HG03045 (cell line): ENCODE measurements around the gene UNKL.

Experiments
- ATAC-seq: cut with Tn5 transposase; IDR thresholded peaks from one replicate; pipeline ENCODE4 v1.9.1; 2021; ENCODE audit warnings: mild to moderate bottlenecking, moderate library complexity; ENCODE audit not compliant: unreplicated experiment

Gene UNKL

DNA sequence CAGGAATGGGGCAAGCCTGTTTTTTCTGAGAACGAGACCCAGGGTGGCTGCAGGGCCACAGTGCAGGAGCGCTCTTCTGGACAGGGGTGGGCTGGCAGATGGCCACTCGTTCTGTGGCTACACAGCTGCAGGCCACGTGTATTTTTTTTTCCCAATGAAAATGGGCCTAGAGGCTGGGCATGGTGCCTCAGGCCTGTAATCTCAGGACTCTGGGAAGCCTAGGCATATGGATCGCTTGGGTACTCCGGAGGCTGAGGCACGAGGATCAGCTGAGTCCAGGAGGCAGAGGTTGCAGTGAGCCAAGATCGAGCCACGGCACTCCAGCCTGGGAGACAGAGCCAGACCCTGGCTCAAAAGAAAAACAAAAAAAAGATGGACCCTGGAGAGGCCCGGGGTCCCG, 6.8 kb downstream of the UNKL start:
- ATAC-seq, result peak; percentile 7

DNA sequence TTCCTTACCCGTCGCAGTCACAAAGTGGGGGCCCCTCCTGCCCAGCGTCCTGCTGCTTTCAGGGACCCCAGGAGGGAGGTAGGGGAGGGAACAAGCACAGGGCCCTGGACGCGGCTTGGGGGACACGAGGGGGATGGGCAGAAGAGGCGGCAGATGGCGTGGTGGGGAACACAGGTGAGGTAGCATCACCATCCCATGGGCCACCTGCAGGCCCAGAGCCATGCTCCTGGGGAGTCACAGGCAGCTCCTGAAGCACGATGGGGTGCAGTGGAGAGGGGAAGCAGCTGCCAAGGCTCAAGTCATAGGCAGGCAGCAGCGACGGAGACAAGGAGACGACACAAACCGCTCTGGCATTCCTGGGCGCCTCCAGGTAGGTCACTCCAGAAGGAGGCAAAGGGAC, 10.8 kb downstream of the UNKL start:
- no peak for ATAC-seq

DNA sequence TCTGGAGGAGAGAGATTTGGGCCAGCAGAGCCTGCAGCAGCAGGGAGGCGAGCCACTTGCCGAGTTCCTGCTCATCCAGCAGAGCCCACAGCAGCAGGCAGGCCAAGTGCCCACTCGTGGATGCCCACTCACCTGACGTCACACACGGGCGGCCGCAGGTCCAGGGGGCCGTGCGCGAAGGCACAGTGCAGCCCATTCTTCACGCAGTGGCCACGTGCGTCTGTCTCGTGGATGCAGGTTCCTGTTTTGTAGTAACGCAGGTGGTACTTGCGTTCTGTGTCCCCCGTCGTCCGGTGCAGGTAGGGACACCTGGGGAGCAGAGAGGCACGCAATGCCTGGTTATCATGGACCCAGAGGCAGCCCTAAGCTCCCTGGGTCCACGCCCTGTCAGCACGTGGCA, 11.5 kb downstream of the UNKL start:
- no peak for ATAC-seq

DNA sequence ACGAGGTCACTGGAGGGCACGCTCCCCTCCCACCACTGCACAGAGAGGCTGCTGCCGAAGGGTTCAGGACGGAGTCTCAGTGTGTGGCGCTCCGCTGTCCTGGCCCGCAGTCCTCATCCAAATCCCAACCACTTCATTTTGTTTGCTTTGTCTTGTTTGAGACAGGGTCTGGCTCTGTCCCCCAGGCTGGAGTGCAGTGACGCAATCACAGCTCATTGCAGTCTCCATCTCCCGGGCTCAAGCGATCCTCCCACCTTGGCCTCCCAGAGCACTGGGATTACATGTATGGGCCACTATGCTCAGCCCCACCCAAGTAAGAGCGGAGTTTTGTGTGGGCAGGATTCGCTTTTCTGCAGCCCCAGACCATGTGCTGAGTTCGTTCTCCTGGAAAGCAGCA, 12.7 kb downstream of the UNKL start:
- ATAC-seq, result no peak

DNA sequence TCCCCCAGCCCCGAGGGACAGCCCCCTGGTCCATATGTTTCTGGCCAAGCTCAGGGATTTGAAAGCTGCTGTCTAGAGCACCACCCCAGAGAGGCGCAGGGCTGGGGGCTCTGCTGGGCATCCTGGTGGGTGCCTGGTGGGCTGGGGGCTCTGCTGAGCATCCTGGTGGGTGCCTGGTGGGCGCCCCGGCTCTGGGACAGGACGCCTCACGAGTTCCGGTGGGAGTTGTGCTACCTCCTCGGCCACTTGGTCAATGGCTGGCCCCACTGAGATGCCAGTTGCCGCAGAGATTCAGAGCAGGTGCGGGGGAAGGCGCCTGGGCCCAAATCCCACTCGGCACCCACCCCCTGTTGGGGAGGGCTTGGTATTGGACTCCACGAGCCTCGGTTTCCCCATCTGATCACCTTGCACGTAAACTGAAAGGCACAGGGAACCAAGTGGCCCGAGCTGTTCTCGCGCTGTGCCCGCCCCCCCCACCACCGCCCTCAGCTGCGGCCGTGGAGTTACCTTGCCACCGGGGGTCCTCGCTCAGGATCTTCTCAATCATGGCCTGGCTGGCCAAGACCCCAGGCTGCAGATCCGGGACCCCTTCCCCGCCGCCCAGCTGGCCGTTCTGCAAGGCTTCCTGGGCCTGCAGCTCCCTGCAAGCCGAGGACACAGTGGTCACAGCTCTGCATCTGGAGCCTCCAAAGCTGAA, 13.3 kb downstream of the UNKL start:
- no peak for ATAC-seq

DNA sequence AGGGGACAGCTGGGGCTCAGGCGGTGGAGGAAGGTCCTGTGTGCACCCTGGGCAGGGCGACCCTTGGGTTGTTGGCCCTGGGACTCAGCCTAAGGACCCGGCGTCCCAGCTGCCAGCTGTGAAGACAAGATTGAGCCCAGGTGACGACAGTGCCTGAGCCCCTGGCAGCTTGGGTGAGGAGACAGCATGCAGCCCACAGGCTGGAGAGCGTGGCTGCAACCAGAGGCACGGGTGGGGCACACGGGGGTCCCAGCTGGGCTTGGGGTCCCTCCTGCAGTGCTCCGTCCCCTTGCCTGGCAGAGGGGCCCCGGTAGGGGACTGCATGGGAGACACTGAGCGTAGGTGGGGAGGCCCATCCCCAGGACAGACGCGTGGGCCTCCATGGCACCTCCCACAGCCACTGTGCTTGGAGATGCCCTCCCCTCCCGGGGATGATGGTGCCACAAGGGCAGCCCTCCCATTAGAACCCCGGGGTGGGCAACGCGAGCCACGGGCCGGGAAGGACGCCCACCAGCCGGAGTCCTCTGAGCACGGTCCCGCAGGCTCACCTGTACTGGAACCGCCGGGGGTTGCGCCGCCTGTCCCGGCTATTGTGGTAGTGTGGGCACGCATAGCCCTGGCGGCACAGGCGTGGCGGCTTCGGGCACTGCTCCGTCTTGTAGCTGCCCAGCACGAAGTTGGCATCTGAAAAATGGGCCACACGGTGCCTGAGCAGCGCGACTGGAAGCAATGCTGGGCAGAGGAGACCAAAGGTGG, 15.5 kb downstream of the UNKL start:
- no peak for ATAC-seq

DNA sequence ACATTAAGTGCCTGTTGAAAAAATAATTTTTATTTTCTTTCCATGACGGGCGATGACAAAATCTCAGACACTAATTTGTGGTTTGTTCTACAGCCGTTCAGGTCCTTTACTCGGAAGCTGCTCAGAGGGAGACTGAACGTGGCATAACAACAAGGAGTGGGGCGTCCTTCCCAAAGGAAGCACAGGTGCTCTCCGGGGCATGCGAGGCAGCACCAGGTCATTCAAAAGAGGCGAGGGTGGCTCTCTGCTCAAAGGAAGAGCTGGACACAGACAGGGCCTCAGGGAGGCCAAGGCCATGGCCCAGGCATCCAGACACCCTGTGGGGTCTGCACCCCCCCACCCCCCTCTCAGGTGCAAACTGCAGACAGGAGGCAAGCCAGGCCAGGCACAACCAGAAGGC, 16.2 kb downstream of the UNKL start:
- ATAC-seq, result no peak

DNA sequence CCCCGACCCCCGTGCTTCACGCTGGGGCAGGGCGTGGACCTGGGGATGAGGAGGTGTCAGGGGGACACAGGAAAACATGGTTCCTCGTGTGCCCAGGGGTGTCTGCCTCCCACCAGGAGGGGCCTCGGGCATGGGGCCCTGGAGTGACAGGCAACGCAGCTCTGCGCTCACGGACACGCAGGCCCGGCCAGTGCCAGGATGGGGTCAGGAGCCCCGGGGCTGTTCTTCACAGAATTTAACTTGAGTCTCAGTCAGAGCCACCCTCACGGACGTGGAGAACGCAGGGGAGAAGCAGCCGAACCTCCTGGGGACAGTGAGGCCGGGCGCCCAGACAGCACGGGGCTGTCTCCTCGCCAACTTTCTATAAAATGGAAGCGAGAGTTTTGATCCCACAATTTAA, 16.7 kb downstream of the UNKL start:
- no peak for ATAC-seq

DNA sequence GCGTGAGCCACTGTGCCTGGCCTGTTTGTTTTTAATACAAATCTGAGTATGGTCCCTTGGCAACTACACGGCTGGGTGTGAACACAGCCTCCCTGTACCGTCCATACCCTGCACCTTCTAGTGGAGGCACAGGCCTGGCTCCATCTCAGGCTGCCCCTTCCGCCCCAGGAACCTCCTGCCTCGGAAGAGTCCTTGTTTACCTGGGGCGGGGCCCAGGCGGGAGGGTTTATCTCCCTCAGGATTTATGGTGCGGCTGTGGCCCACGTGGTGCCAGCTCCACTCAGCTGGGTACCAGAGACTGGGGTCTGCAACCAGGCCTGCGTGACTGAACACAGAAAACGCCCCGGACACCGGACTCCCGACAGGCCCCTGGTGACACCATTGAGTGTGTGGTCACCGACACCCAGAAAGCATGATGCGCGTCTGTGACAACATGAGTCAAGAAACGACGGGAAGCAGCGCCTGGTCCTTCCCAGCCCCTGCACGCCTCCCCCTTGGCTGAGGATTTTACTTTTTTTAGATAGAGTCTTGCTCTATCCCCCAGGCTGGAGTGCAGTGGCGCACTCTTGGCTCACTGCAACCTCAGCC, 19.0 kb downstream of the UNKL start:
- no peak for ATAC-seq

DNA sequence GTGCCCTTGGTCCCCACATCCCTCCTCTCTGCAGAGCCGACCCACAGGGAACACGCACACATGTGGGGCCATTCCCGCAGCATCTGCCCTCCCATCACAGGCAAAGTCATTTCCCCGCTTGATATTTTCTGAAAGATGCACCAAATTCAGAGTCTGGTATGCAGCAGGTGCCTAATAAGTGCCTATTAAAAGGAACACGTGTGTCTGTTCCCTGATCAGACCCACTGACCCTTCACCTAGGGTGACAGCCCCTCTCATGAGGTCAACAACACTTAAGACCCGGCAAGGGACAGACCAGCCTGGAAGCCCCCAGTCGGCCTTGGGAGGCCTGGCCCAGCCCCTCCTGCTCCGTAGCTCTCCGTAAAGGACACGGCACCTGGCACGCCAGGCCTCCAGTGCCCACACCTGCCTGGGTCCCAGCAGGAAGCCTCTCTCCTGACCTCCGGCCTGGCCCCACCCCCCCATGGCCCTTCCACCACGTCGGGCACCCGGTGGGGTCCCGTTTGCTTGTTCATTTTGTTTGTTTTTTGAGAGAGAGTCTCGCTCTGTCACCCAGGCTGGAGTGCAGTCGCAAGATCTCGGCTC, 20.0 kb downstream of the UNKL start:
- ATAC-seq, result no peak

DNA sequence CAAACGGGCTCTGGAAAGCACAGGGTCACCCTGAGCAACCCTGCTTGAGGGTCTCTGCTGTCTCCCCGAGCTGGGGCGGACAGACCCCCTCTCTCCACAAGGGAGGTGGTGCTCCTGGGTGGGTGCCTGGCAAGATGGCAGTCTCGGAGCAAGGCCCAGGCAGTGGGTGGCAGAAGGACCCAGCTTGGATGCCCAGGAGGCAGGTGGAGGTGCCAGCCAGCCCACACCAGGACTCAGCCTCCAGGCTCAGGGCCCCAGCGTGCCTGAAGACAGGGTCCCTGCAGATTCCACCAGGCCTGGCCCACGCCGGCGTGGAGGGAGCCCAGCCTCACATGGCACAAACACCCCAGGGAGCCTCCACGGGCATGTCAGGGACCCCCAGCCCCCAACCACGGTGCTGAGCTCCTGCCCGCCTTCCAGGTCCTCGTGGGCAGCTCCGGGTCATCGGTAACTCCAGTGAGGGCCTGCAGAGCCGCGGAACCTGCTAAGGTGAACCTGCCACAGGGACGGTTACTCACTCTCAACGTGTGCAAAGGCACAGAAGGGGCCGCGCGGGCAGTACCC, 20.8 kb downstream of the UNKL start:
- no peak for ATAC-seq

DNA sequence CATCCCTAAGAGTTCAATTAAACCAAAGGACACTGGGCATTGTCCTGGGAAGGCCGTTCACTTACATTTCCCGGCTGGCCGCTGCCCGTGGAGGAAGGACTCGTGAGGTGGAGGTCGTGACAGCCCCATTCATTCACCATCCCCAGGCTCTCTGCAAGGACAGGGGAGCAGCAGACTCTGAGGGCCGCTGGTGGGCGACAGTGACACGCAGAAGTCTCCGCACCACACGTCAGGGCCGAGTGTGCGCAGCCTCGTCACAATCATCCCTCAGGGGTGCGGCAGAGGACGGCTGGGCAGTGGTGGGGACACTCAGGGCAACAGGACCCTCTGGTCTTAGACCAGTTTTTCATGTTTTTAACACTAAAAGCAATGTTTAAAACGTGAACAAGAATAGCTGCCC, 21.7 kb downstream of the UNKL start:
- no peak for ATAC-seq

DNA sequence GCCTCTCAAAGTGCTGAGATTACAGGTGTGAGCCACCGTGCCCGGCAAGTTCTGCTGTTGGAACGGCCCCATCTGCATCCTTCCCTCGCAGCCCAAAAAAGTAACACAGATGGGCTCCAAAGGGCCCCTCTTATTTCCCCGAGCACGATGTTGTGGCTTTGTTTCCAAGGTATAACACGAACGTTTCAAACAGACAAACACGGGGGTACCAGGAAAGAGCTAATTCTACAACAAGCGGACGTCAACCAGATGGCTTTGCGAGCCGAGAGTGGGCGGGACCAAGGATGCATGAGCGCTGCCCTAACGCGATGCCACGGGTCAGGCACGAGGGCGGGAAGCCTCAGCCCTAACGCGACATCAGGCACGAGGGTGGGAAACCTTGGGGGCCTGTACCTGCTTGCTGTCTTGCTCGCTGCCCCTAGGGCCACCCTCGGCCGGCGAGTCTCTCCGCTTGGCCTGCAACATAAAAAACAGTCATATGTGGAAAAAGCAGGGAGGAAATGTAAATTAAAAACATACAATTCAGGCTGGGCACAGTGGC, 24.2 kb downstream of the UNKL start:
- ATAC-seq, result no peak

DNA sequence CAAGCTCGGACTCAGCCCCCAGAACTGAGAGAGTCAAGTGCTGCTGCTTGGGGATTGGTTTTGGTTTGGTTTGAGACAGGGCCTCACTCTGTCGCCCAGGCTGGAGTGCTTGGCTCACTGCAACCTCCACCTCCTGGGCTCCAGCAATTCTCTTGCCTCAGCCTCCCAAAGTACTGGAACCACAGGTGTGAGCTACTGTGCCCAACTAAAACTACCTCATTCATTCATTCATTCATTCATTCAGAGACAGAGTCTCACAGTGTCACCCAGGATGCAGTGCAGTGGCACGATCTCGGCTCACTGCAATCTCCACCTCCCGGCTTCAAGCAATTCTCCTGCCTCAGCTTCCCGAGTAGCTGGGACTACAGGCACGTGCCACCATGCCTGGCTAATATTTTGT, 24.7 kb downstream of the UNKL start:
- ATAC-seq, result no peak

DNA sequence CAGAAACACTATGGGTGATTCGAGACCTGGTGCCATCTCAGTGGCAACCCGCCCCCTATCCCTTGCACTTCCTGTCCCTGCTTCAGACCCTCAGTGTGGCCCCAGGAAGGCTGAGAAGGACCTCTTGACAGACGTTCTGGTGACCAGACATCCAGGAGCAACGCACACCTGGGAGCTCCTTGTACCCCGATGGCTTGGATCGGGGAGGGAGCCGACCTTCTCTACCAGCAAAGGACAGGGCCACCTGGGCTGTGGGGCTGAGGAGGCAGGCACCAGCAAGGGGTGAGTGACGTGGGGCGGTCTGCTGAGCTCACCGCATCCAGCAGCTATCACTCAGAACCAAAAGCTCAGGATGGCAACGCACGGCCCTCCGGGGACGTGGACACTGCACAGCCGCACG, 27.2 kb downstream of the UNKL start:
- no peak for ATAC-seq

DNA sequence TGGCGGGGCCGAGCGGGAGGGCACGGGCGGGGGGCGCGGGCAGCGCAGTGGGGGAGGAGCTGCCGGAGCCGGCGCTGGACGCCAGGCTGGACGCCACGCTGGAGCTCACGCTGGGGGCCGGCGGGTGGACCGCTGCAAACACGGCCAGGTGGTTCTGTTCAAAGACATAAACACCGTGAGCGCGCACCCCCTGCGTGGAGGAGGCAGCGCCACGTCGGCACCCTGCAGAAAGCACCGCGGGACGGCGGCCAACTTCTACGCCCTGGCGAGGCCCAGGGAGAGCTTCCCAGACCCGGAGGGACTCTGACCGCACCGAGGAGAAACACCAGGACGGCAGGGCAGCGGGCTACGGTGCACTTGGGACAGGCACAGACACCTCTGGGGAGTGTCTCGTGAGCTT, 29.3 kb downstream of the UNKL start:
- no peak for ATAC-seq

DNA sequence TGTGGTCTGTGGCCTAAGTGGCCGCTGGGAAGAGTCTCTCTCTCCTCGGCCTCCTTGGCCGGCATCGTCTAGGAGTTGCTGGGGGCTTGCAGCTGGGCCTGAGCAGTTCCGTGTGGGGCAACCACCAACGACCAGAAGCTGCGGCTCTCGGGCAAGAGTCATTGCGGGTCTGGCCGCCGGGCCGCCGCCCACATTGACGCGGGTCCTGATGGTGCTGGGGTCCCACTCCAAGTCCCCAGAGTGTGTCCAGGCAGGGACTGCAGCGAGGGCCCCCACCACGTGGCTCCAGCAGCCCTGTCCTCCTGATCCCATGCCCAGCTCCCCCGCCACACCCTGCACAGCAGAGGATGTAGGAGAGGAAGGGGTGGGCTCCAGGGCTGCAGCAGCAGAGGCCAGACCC, 30.9 kb downstream of the UNKL start:
- ATAC-seq, result no peak

DNA sequence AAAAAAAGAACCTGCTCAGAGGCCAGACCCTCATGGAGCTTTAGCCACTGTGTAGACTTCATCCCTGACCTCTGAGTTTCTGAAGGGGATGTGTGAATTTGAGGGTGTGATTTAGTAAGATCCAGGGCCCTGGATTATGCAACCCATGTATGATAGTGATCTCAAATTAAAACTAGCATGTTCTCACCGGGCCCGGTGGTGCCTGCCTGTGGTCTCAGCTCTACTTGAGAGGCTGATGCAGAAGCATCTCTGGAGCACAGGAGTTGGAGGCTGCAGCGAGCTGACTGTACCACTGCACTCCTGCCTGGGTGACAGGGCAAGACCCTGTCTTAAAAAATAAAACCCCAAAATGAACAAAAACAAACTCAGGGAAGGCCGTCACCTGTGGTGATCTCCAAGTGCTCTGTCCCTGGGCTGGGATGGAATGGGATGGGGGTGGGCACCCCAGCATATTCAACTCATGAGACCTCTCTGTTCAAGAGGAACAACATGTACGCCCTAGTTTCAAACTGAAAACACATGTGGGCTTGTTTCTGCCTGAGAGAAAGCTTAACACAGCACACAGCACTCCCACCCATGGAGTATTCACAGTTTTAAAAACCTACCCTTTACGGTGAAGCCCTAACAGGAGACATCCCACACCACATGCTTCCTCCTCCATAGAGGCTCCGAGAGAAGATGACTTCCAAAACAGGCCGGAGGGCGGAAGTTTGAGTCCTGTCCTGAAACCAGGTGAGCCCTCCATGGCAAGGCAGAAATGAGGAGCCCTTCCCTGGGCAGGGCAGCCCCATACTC, 32.7 kb downstream of the UNKL start:
- no peak for ATAC-seq

DNA sequence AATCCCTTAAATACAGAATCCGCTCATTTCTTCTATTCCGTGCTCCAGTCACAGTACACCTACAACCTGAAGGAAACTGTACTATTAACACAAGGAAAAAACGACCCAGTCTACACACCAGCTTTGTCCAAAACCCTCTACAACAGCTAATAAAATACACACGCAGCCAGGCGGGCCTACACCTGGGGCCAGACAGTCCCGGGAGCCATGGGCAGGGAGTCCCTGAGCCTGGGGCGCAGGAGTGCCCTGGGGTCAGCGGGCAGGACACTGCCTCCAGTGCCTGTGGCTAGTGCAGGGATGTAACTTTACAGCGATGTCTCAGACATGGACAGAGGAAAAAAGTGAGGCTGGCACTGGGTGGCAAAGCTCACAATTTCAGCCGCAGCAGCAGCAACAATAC, 34.3 kb downstream of the UNKL start:
- no peak for ATAC-seq

DNA sequence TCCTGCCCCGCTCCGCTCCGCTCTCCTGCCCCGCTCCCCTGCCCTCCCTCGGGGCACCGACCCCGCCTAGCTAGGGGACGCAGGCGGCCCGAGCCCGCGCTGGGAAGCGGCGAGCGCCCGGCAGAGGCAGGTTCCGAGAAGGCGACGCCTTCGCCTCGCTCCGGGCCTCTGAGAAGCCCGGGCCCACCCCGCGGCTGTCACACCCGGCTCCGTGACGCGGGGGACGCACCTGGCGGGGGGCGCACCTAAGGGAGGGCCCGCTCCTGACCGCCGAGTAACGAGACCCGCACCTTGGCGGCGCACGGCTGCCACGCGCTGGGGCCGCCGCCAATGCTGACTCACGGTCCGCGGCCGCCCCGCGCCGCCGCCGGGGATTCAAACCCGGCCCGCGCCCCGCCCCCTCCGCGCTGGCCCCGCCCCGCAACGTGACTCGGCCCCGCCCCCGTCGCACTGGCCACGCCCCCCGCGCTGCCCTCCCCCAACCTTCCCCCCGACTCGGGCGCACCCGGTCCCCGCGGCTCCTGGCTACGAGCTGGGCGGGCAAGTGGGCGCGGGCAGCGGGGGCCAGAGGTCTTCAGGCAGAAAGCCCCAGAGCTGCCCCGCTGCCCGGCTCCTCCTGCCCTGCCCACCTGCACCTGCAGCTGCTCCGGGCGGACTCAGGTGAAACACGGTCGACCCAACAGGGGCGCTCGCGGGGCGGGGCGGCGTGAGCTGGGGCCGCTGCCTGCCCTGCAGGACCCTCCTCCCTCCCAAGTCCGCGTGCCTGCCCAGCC, 35.0 kb downstream of the UNKL start:
- ATAC-seq, result peak; percentile 44
